ENCODE data around the gene C14orf180.

C14orf180 gene

DNA sequence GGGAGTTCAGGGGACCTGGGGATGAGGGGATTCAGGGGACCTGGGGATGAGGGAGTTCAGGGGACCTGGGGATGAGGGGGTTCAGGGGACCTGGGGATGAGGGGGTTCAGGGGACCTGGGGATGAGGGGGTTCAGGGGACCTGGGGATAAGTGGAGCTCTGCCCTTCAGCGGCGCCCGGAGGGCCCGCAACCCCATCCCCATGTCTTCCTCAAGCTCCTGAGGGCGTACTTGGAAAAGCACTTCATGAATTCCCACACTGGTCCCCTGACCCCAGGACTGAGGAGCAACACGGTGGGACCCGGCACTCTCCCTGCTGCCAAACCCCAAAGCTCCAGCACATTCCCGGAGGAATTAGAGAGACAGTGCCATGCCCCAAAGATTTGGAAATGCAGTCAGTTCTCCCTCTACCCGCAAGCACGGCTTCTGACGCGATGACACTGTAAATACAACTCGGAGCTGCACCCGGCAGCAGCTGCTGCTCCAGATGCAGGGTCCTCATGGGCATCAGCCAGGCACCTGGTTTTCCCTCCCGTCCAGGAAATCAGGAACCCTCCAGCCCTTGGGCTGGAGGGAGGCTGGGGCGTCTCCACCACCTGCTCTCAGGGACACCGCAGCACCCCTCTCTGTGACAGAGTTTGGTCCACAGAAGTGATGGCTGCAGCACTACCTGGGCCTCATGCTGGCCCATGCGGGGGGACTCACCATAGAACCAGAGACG, 32.8 kb upstream of the C14orf180 start:
- no peak for DNase-seq (ENCODE audit: low read depth)
- TF ChIP-seq, protein P1, sequence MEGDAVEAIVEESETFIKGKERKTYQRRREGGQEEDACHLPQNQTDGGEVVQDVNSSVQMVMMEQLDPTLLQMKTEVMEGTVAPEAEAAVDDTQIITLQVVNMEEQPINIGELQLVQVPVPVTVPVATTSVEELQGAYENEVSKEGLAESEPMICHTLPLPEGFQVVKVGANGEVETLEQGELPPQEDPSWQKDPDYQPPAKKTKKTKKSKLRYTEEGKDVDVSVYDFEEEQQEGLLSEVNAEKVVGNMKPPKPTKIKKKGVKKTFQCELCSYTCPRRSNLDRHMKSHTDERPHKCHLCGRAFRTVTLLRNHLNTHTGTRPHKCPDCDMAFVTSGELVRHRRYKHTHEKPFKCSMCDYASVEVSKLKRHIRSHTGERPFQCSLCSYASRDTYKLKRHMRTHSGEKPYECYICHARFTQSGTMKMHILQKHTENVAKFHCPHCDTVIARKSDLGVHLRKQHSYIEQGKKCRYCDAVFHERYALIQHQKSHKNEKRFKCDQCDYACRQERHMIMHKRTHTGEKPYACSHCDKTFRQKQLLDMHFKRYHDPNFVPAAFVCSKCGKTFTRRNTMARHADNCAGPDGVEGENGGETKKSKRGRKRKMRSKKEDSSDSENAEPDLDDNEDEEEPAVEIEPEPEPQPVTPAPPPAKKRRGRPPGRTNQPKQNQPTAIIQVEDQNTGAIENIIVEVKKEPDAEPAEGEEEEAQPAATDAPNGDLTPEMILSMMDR (conservative IDR thresholded peaks at IDR 0.05; ENCODE audit: low read depth, low read length), result no peak
- H3K4me3 ChIP-seq (ENCODE audit: low read depth, low read length), result no peak overlapping the region

DNA sequence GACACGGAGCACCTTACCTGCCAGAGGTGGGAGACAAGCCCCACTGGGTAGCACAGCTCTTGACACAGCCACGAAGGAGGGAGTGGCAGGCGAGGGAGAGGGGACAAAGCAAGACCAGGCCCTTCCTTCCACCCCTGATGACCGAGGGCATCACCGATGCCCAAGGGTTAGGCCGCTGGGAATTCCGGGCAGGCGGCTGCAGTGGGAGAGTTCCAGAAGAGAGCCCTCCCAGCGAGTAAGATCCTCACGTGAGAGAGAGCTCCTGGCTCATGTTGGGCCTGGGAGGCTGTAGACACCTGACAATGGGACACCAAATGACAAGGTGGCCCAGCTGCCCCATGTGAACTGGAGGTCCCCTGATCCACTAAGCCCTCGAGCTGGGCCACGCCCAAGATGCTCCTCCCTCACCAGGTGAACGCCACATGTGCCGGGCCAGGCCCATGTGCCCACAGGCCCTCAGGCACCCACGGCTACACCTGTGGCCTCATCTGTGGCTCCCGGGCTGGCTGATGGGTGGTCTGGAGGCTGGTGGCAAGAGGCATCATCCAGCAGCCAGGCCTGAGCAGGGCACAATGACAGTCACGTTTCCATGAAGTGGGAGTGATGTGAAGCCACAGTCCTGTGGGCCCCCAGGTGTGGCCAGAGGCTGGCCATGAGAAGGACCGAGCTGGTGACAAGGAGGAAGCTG, 32.1 kb upstream of the C14orf180 start:
- TF ChIP-seq, protein P1 (conservative IDR thresholded peaks at IDR 0.05; ENCODE audit: low read depth, low read length), result no peak
- DNase-seq (ENCODE audit: low read depth), result no peak
- no peak overlapping the region for H3K4me3 ChIP-seq (ENCODE audit: low read depth, low read length)

- TF ChIP-seq, protein P1 (conservative IDR thresholded peaks at IDR 0.05; ENCODE audit: low read depth, low read length), result no peak
- no peak overlapping the region for H3K4me3 ChIP-seq (ENCODE audit: low read depth, low read length)
- DNase-seq (ENCODE audit: low read depth), result no peak
Observed at GRCh38 chr14:104547998-104548700, 31.4 kb upstream of the C14orf180 start.

- no peak overlapping the region for H3K4me3 ChIP-seq (ENCODE audit: low read depth, low read length)
- TF ChIP-seq, protein P1 (conservative IDR thresholded peaks at IDR 0.05; ENCODE audit: low read depth, low read length), result no peak
- no peak for DNase-seq (ENCODE audit: low read depth)
Observed at GRCh38 chr14:104548802-104549535, 30.6 kb upstream of the C14orf180 start.

- TF ChIP-seq, protein P1 (conservative IDR thresholded peaks at IDR 0.05; ENCODE audit: low read depth, low read length), result no peak
- H3K4me3 ChIP-seq (ENCODE audit: low read depth, low read length), result no peak overlapping the region
Observed at GRCh38 chr14:104549536-104550339, 29.8 kb upstream of the C14orf180 start.

DNA sequence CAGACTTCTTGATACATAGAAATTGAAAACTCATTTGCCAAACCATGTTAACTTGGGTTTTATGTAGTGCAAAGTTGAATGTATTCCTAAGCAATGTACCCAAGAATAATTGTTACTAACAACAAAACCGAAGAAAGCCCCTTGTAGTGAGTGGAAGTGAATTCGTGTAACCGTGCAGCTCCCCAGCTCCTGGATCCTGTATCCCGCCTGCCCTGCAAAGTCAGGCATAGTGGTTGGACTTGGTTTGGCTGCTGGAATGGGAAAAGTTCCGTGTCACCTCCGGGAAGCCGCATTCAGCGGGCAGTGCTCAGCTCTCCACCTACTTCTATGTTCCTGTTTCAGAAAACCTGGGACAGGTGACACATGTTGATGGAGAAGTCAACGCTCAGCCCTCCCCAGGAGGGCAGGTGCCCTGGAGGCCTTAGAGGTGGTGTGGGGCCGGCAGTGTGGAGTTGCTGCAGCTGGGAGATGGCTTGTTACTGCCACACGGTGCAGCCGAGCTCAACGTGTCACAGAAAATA, 29.2 kb upstream of the C14orf180 start:
- no peak for DNase-seq (ENCODE audit: low read depth)
- H3K4me3 ChIP-seq (ENCODE audit: low read depth, low read length), result no peak overlapping the region
- TF ChIP-seq, protein P1 (conservative IDR thresholded peaks at IDR 0.05; ENCODE audit: low read depth, low read length), result no peak

More at GRCh38 chr14:104549536-104550339, 29.8 kb upstream of the C14orf180 start:
- DNase-seq (ENCODE audit: low read depth), result no peak
